Measurements from ENCODE around the gene NOX4. TPM values are rescaled to one million over a fixed set of nuclear protein-coding genes. Genes with fewer than 3 reads are reported as not detected.

Gene NOX4
- total RNA-seq, 5 donors from 2014 or later (not counting 1 experiment from before 2014, with no cell fraction given) = not detected

- ChIA-PET POLR2A (interaction anchor here in 1 of 2 donors (0.6 kb wide), 1 partner anchor 15 kb away, joined by 3 read pairs; no protein-coding TSS in a partner anchor), CTCF (no interaction called here)
- DNase-seq (no peak), ATAC-seq (replicated peaks in 1 of 4) (no peak)
- H3K27ac Mint-ChIP-seq = no peak overlapping the region
- H3K36me3 Mint-ChIP-seq = no peaks in the 10 kb centered on the region
- H3K4me1 Mint-ChIP-seq = no peaks in the 10 kb centered on the region
- H3K4me3 Mint-ChIP-seq = no peak overlapping the region
- peaks cover 0 to 6% (median 5%) of the 10 kb centered on the region in 3 donors for H3K9me3 Mint-ChIP-seq
- no peaks in the 10 kb centered on the region for H3K27me3 ChIP-seq (replicated peaks in 1 of 2; ENCODE audit: control insufficient read depth in 2 of 2, extremely low read depth in 1 of 2, insufficient read depth in 2 of 2, low read length in 1 of 2)
- no peaks in the 10 kb centered on the region for H3K4me1 ChIP-seq (ENCODE audit: control insufficient read depth in 1 of 2, extremely low read depth in 1 of 2, insufficient read depth in 2 of 2, low read length in 2 of 2)
- no peak overlapping the region for H3K27ac ChIP-seq (ENCODE audit: low read length)
- H3K4me3 ChIP-seq (ENCODE audit: control insufficient read depth in 1 of 2, extremely low read depth in 1 of 2, low read length in 1 of 2) = no peak overlapping the region
- no peaks in the 10 kb centered on the region for H3K9me3 ChIP-seq
- no peaks in the 10 kb centered on the region for H3K27me3 Mint-ChIP-seq
- H3K36me3 ChIP-seq (ENCODE audit: control insufficient read depth in 2 of 2, extremely low read depth in 1 of 2, insufficient read depth in 1 of 2, low read length in 1 of 2) = no peaks in the 10 kb centered on the region
Measured at GRCh38 chr11:89447845-89448244, 43.3 kb downstream of the NOX4 start.

DNA sequence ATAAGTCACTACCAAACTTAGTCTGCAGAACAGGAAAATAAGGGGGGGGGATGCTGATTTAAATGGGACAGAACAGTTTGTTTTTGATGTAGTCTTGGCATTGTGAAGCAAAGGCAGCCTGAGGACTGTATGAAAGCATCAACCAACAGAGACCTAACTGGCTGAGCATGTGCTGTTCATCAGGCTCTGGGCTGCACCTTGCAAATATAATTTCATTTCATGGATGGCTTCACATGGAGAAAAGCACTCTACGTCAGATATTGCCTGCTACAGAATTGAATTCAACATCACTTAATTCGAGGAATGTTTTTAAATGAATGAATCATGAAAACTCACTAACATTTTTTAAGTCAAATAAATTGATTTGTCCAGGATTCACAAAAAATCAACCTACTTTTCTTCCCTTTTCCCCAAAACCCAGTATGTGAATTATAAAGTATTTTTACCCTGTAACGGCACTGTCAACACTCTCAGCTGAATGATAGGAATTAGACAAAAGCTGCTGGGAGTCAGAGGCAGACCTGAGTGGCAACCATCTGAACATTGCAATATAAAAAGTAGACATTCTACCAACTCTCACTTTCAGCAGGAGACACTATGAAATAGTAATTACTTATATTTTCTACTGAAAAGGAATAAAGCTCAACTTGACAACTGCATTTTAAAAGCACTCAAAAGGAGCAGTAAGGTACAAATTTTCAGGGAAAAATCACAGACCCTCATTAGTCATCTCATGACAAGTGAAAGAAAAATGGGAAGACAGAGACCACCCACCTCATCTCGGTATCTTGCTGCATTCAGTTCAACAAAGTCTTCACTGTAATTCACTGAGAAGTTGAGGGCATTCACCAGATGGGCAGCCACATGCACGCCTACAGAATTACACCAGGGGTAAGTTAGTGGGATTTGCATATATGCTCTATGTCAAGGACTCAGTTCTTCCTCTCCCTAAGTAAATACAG, 47.5 kb downstream of the NOX4 start:
- no peak for DNase-seq
- Histone ChIP-seq H3K4me1 (ENCODE audit: control insufficient read depth in 1 of 2, extremely low read depth in 1 of 2, insufficient read depth in 2 of 2, low read length in 2 of 2) (no peaks in the 10 kb centered on the region), H3K27ac (ENCODE audit: low read length) (no peak overlapping the region), H3K27me3 (replicated peaks in 1 of 2; ENCODE audit: control insufficient read depth in 2 of 2, extremely low read depth in 1 of 2, insufficient read depth in 2 of 2, low read length in 1 of 2) (no peaks in the 10 kb centered on the region), H3K4me3 (ENCODE audit: control insufficient read depth in 1 of 2, extremely low read depth in 1 of 2, low read length in 1 of 2) (no peak overlapping the region), H3K36me3 (ENCODE audit: control insufficient read depth in 2 of 2, extremely low read depth in 1 of 2, insufficient read depth in 1 of 2, low read length in 1 of 2) (no peaks in the 10 kb centered on the region), H3K9me3 (no peaks in the 10 kb centered on the region)
- peaks cover 0 to 6% (median 5%) of the 10 kb centered on the region in 3 donors for H3K9me3 Mint-ChIP-seq
- no peaks in the 10 kb centered on the region for H3K36me3 Mint-ChIP-seq
- WGBS (ENCODE audit: insufficient coverage) = no CpG with 5 or more reads among the region's 5 CpGs
- no peak for ATAC-seq (replicated peaks in 1 of 4)
- H3K27me3 Mint-ChIP-seq = no peaks in the 10 kb centered on the region
- H3K27ac Mint-ChIP-seq = no peak overlapping the region
- POLR2A ChIA-PET = no interaction called here
- H3K4me1 Mint-ChIP-seq = no peaks in the 10 kb centered on the region
- CTCF ChIA-PET = no interaction called here
- no peak overlapping the region for H3K4me3 Mint-ChIP-seq

GRCh38 chr11:89442801-89443200, 48.4 kb downstream of the NOX4 start:
- H3K36me3 Mint-ChIP-seq = no peaks in the 10 kb centered on the region
- WGBS (ENCODE audit: insufficient coverage) = no CpG with 5 or more reads among the region's 2 CpGs
- Histone ChIP-seq H3K27ac (ENCODE audit: low read length) (no peak overlapping the region), H3K27me3 (replicated peaks in 1 of 2; ENCODE audit: control insufficient read depth in 2 of 2, extremely low read depth in 1 of 2, insufficient read depth in 2 of 2, low read length in 1 of 2) (no peaks in the 10 kb centered on the region), H3K36me3 (ENCODE audit: control insufficient read depth in 2 of 2, extremely low read depth in 1 of 2, insufficient read depth in 1 of 2, low read length in 1 of 2) (no peaks in the 10 kb centered on the region), H3K9me3 (no peaks in the 10 kb centered on the region), H3K4me1 (ENCODE audit: control insufficient read depth in 1 of 2, extremely low read depth in 1 of 2, insufficient read depth in 2 of 2, low read length in 2 of 2) (no peaks in the 10 kb centered on the region), H3K4me3 (ENCODE audit: control insufficient read depth in 1 of 2, extremely low read depth in 1 of 2, low read length in 1 of 2) (no peak overlapping the region)
- ATAC-seq (replicated peaks in 1 of 4) (no peak), DNase-seq (no peak)
- CTCF ChIA-PET = no interaction called here
- no peak overlapping the region for H3K27ac Mint-ChIP-seq
- no peaks in the 10 kb centered on the region for H3K27me3 Mint-ChIP-seq
- POLR2A ChIA-PET = no interaction called here
- no peaks in the 10 kb centered on the region for H3K4me1 Mint-ChIP-seq
- peaks cover 0 to 6% (median 5%) of the 10 kb centered on the region in 3 donors for H3K9me3 Mint-ChIP-seq
- H3K4me3 Mint-ChIP-seq = no peak overlapping the region

GRCh38 chr11:89441606-89442005, 49.6 kb downstream of the NOX4 start:
- no peak for ATAC-seq (replicated peaks in 1 of 4)
- Histone ChIP-seq H3K36me3 (ENCODE audit: control insufficient read depth in 2 of 2, extremely low read depth in 1 of 2, insufficient read depth in 1 of 2, low read length in 1 of 2) (no peaks in the 10 kb centered on the region), H3K4me1 (ENCODE audit: control insufficient read depth in 1 of 2, extremely low read depth in 1 of 2, insufficient read depth in 2 of 2, low read length in 2 of 2) (no peaks in the 10 kb centered on the region), H3K27me3 (replicated peaks in 1 of 2; ENCODE audit: control insufficient read depth in 2 of 2, extremely low read depth in 1 of 2, insufficient read depth in 2 of 2, low read length in 1 of 2) (no peaks in the 10 kb centered on the region), H3K4me3 (ENCODE audit: control insufficient read depth in 1 of 2, extremely low read depth in 1 of 2, low read length in 1 of 2) (no peak overlapping the region), H3K9me3 (no peaks in the 10 kb centered on the region), H3K27ac (ENCODE audit: low read length) (no peak overlapping the region)
- WGBS (ENCODE audit: insufficient coverage) = 50% methylated on average over 1 of the region's 1 CpG
- no peak for DNase-seq
- CTCF ChIA-PET = no interaction called here
- Mint-ChIP-seq H3K36me3 (no peaks in the 10 kb centered on the region), H3K27ac (no peak overlapping the region), H3K9me3 (peaks cover 0 to 5% (median 4%) of the 10 kb centered on the region in 3 donors), H3K4me1 (no peaks in the 10 kb centered on the region), H3K4me3 (no peak overlapping the region), H3K27me3 (no peaks in the 10 kb centered on the region)
- POLR2A ChIA-PET = interaction anchor here in 1 of 2 donors (0.7 kb wide), 1 partner anchor 939 kb away, joined by 3 read pairs; no protein-coding TSS in a partner anchor

DNA sequence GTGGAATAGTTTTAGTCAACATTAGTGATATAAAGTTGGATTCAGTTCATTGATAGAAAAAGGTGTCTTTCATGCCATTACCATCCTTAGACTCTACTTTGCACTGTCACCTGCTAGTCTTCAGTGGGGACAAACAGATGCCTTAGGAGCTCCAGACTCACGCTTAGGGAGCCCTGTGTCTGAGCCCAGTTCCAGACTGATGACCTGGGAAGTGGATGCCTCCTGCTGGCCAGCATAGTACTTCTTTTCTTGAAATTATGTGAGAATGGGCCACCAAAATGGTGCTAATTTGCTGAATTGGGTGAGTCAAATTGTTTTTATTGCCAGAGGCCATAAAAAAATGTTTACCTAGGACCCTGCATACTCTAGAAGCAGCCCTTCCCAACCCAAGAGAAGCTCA, 53.9 kb downstream of the NOX4 start:
- no peaks in the 10 kb centered on the region for H3K27me3 ChIP-seq (replicated peaks in 1 of 2; ENCODE audit: control insufficient read depth in 2 of 2, extremely low read depth in 1 of 2, insufficient read depth in 2 of 2, low read length in 1 of 2)
- 80% methylated on average over 1 of the region's 1 CpG for WGBS (ENCODE audit: insufficient coverage)
- H3K27ac ChIP-seq (ENCODE audit: low read length) = no peak overlapping the region
- ChIA-PET CTCF (no interaction called here), POLR2A (no interaction called here)
- no peaks in the 10 kb centered on the region for H3K4me1 Mint-ChIP-seq
- H3K36me3 ChIP-seq (ENCODE audit: control insufficient read depth in 2 of 2, extremely low read depth in 1 of 2, insufficient read depth in 1 of 2, low read length in 1 of 2) = no peaks in the 10 kb centered on the region
- H3K27ac Mint-ChIP-seq = no peak overlapping the region
- no peaks in the 10 kb centered on the region for H3K4me1 ChIP-seq (ENCODE audit: control insufficient read depth in 1 of 2, extremely low read depth in 1 of 2, insufficient read depth in 2 of 2, low read length in 2 of 2)
- no peak overlapping the region for H3K4me3 ChIP-seq (ENCODE audit: control insufficient read depth in 1 of 2, extremely low read depth in 1 of 2, low read length in 1 of 2)
- no peaks in the 10 kb centered on the region for H3K27me3 Mint-ChIP-seq
- DNase-seq (no peak), ATAC-seq (replicated peaks in 1 of 4) (no peak)
- no peak overlapping the region for H3K4me3 Mint-ChIP-seq
- H3K9me3 Mint-ChIP-seq = no peaks in the 10 kb centered on the region
- no peaks in the 10 kb centered on the region for H3K9me3 ChIP-seq
- no peaks in the 10 kb centered on the region for H3K36me3 Mint-ChIP-seq

DNA sequence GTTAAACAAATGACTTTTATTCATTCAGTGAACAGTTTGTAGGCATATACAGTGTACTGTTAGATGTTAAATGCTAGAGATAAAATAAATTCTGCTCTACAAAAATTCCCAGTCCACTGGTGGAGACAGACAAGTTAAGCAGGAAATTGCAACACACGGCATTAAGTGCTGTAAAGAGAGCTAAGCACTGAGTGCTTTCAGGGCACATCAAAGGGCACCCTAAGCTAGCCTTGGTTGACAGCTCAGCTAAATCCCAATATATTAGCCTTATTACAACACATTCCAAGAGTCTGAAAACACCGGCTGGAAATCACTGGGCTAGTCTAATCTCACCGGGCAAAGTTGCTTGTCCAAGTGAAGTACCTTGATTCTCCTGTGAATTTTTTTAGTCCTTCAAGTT, 55.1 kb downstream of the NOX4 start:
- Mint-ChIP-seq H3K9me3 (no peaks in the 10 kb centered on the region), H3K27ac (no peak overlapping the region), H3K4me1 (no peaks in the 10 kb centered on the region), H3K27me3 (no peaks in the 10 kb centered on the region), H3K36me3 (no peaks in the 10 kb centered on the region), H3K4me3 (no peak overlapping the region)
- Histone ChIP-seq H3K9me3 (no peaks in the 10 kb centered on the region), H3K27ac (ENCODE audit: low read length) (no peak overlapping the region), H3K4me1 (ENCODE audit: control insufficient read depth in 1 of 2, extremely low read depth in 1 of 2, insufficient read depth in 2 of 2, low read length in 2 of 2) (no peaks in the 10 kb centered on the region), H3K36me3 (ENCODE audit: control insufficient read depth in 2 of 2, extremely low read depth in 1 of 2, insufficient read depth in 1 of 2, low read length in 1 of 2) (no peaks in the 10 kb centered on the region), H3K27me3 (replicated peaks in 1 of 2; ENCODE audit: control insufficient read depth in 2 of 2, extremely low read depth in 1 of 2, insufficient read depth in 2 of 2, low read length in 1 of 2) (no peaks in the 10 kb centered on the region), H3K4me3 (ENCODE audit: control insufficient read depth in 1 of 2, extremely low read depth in 1 of 2, low read length in 1 of 2) (no peak overlapping the region)
- ChIA-PET POLR2A (no interaction called here), CTCF (no interaction called here)
- DNase-seq (no peak), ATAC-seq (replicated peaks in 1 of 4) (no peak)
- 61% methylated on average over 2 of the region's 3 CpGs for WGBS (ENCODE audit: insufficient coverage)
